NOMO-1 treated with DMSO at 0.1 percent for 48 hours (cell line): ENCODE measurements around the gene RARRES2.

Source experiments
- DNase-seq: peaks from one replicate; lab custom pipeline; 2025; ENCODE audit not compliant: unreplicated experiment; lab: John Stamatoyannopoulos, UW

The RARRES2 gene

GRCh38 chr7:150339409-150339809, 2.0 kb downstream of the RARRES2 start:
- no peak for DNase-seq

GRCh38 chr7:150338166-150338829, 3.1 kb downstream of the RARRES2 start:
- no peak for DNase-seq

GRCh38 chr7:150337659-150338081, 3.8 kb downstream of the RARRES2 start:
- no peak for DNase-seq

GRCh38 chr7:150337179-150337578, 4.2 kb downstream of the RARRES2 start:
- DNase-seq = no peak

GRCh38 chr7:150336746-150337145, 4.7 kb downstream of the RARRES2 start:
- DNase-seq = no peak

GRCh38 chr7:150335774-150336112, 5.7 kb downstream of the RARRES2 start:
- no peak for DNase-seq

- DNase-seq = no peak
Measured at GRCh38 chr7:150335108-150335773, 6.2 kb downstream of the RARRES2 start.

- DNase-seq = no peak
Measured at GRCh38 chr7:150334108-150334507, 7.3 kb downstream of the RARRES2 start.

- DNase-seq = no peak
Measured at GRCh38 chr7:150333659-150334058, 7.8 kb downstream of the RARRES2 start.

GRCh38 chr7:150332852-150333635, 8.4 kb downstream of the RARRES2 start:
- no peak for DNase-seq

- DNase-seq = no peak
Measured at GRCh38 chr7:150330211-150330885, 11.1 kb downstream of the RARRES2 start.

- no peak for DNase-seq
Measured at GRCh38 chr7:150329331-150330120, 11.9 kb downstream of the RARRES2 start.

- DNase-seq = no peak
Measured at GRCh38 chr7:150327308-150327707, 14.1 kb downstream of the RARRES2 start.

- no peak for DNase-seq
Measured at GRCh38 chr7:150326657-150327268, 14.7 kb downstream of the RARRES2 start.

GRCh38 chr7:150325901-150326300, 15.5 kb downstream of the RARRES2 start:
- no peak for DNase-seq

GRCh38 chr7:150325110-150325611, 16.3 kb downstream of the RARRES2 start:
- DNase-seq = no peak

- DNase-seq = no peak
Measured at GRCh38 chr7:150324373-150324961, 17.0 kb downstream of the RARRES2 start.

GRCh38 chr7:150323682-150324372, 17.6 kb downstream of the RARRES2 start:
- no peak for DNase-seq
